ENCODE data around the gene SEC14L6.

- TF ChIP-seq CTCF (IDR thresholded peaks at IDR 0.05) (no peak), POLR2A (IDR thresholded peaks at IDR 0.05) (no peak), POLR2AphosphoS5 (IDR thresholded peaks at IDR 0.05) (peak; percentile 50)
Measured at GRCh38 chr22:30574997-30575671, 28.6 kb upstream of the SEC14L6 start.
